Mesendoderm (in vitro differentiated cells): ENCODE data around the gene MICAL2.
A peak's percentile ranks its signal among the peaks of the same experiment; 100 is the strongest.

ENCODE experiments used
- DNase-seq: peaks from one replicate; pipeline ENCODE4 v3.0.0; 2013
- H2AK5ac ChIP-seq: 2 replicates; pipeline ENCODE4 v1.6.1; 2013; ENCODE audit warnings: low read length, inconsistent platforms
- H2BK120ac ChIP-seq: 2 replicates; pipeline ENCODE4 v1.6.1; 2013; ENCODE audit warnings: low read depth, mild to moderate bottlenecking, low read length, moderate library complexity, mixed read lengths
- H2BK15ac ChIP-seq: replicated peaks from 2 replicates; pipeline ENCODE4 v1.6.1; 2013; ENCODE audit warnings: low read depth, mild to moderate bottlenecking, moderate library complexity
- H2BK5ac ChIP-seq: 2 replicates; pipeline ENCODE4 v1.6.1; 2013; ENCODE audit warnings: low read length, inconsistent platforms
- H3K18ac ChIP-seq: 2 replicates; pipeline ENCODE4 v1.6.1; 2013; ENCODE audit warnings: mild to moderate bottlenecking, low read length, mixed read lengths
- H3K23ac ChIP-seq: one replicate; pipeline ENCODE4 v1.6.1; 2013; ENCODE audit warnings: low read length
- H3K27ac ChIP-seq: 2 replicates; pipeline ENCODE4 v1.5.1; 2013; ENCODE audit warnings: low read depth, mild to moderate bottlenecking, inconsistent platforms, low read length, moderate library complexity
- H3K27me3 ChIP-seq: 2 replicates; pipeline ENCODE4 v1.6.1; 2013; ENCODE audit warnings: low read length, control low read depth, mild to moderate bottlenecking, inconsistent platforms; ENCODE audit not compliant: insufficient read depth, poor library complexity
- H3K36me3 ChIP-seq: 2 replicates; pipeline ENCODE4 v1.6.1; 2013; ENCODE audit warnings: low read length, inconsistent platforms; ENCODE audit not compliant: control insufficient read depth, insufficient read depth
- H3K4ac ChIP-seq: one replicate; pipeline ENCODE4 v1.6.1; 2013; ENCODE audit warnings: low read depth, mild to moderate bottlenecking, low read length, moderate library complexity
- H3K4me1 ChIP-seq: 2 replicates; pipeline ENCODE4 v1.6.1; 2013; ENCODE audit warnings: low read depth, low read length, inconsistent platforms; ENCODE audit not compliant: control insufficient read depth
- H3K4me2 ChIP-seq: 2 replicates; pipeline ENCODE4 v1.6.1; 2013; ENCODE audit warnings: low read length
- H3K4me3 ChIP-seq: 2 replicates; pipeline ENCODE4 v1.5.1; 2013; ENCODE audit warnings: mild to moderate bottlenecking, low read length
- H3K56ac ChIP-seq: one replicate; pipeline ENCODE4 v1.6.1; 2013; ENCODE audit warnings: low read length
- H3K79me1 ChIP-seq: 2 replicates; pipeline ENCODE4 v1.6.1; 2013; ENCODE audit warnings: low read length, inconsistent platforms
- H3K79me2 ChIP-seq: 2 replicates; pipeline ENCODE4 v1.6.1; 2013; ENCODE audit warnings: mild to moderate bottlenecking, low read length; ENCODE audit not compliant: control insufficient read depth, insufficient read depth
- H3K9ac ChIP-seq: 2 replicates; pipeline ENCODE4 v1.6.1; 2013; ENCODE audit warnings: low read length, inconsistent platforms
- H4K5ac ChIP-seq: one replicate; pipeline ENCODE4 v1.6.1; 2013; ENCODE audit warnings: low read length
- H4K8ac ChIP-seq: one replicate; pipeline ENCODE4 v1.6.1; 2013; ENCODE audit warnings: low read depth, mild to moderate bottlenecking, control low read depth, low read length, moderate library complexity
- WGBS: extraction: QIAGEN DNeasy Blood & Tissue Kit; methylation state at CpG from one replicate; pipeline ENCODE4 v1.1.7; 2013; ENCODE audit warnings: low lambda C conversion rate, missing lambda C conversion rate; ENCODE audit not compliant: insufficient coverage; ENCODE audit errors: extremely low coverage; 5-methylcytosine and 5-hydroxymethylcytosine counted together

MICAL2 gene

GRCh38 chr11:12092714-12093113, 17.7 kb upstream of the MICAL2 start:
- H3K4me1 ChIP-seq = no peaks in the 10 kb centered on the region
- H4K8ac ChIP-seq = no peak overlapping the region
- no peak overlapping the region for H2AK5ac ChIP-seq
- no peak overlapping the region for H3K9ac ChIP-seq
- no peak overlapping the region for H3K27ac ChIP-seq
- no peak overlapping the region for H3K4ac ChIP-seq
- H3K4me2 ChIP-seq = no peak overlapping the region
- no peaks in the 10 kb centered on the region for H3K36me3 ChIP-seq
- no peak overlapping the region for H2BK120ac ChIP-seq
- DNase-seq = peak; percentile 32
- H2BK5ac ChIP-seq = no peak overlapping the region
- no peaks in the 10 kb centered on the region for H3K27me3 ChIP-seq
- H3K56ac ChIP-seq = no peak overlapping the region
- no peaks in the 10 kb centered on the region for H3K79me1 ChIP-seq
- no peaks in the 10 kb centered on the region for H3K79me2 ChIP-seq
- no peak overlapping the region for H3K4me3 ChIP-seq
- no peak overlapping the region for H4K5ac ChIP-seq
- H2BK15ac ChIP-seq = no peak overlapping the region
- H3K23ac ChIP-seq = no peak overlapping the region
- no CpG with 5 or more reads among the region's 6 CpGs for WGBS
- peak overlapping the region; percentile 10 for H3K18ac ChIP-seq

DNA sequence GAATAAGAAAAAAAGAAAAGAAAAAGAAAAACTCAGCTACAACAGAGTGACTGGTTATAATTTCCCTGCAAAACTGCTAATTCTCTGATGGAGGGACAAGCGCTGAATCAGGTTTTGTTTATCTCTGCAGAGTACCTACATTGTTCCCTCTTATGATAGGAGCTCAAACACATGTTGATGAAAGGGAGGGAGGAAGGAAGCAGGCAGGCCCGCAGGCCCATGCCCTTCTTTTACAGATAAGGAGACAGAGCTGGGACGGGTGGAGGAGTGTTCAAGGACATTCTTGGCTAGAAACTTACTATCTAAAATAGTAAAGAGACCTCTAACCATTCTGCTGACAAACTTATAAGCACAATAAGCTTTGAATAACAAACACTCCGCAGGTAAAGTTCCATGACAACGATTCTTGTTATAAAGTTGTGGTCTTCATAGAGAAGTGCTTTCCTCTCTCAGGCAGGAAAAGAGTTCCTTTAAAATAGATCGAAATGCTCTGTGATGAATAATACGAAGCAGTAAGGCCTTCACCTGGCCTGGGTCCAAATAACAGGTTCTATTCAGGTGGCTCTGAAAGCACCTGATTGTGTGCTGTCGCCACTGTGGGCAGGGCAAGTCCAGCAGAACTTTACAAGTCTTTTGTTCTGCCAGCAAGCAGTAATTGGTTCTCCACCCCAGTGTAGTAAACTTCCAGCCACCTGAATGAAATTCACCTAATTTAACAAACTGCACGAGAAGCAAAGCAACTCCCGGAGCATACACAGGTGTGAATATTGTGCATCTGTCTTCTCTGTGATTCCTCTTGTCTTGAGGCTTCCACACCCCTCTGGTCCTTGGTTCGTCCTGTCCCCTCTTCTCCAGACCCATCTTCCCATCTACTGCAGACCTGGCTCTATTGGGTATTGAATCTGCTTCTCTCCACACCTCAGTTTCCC, 15.3 kb upstream of the MICAL2 start:
- H3K27me3 ChIP-seq = no peaks in the 10 kb centered on the region
- H2BK5ac ChIP-seq = no peak overlapping the region
- H3K79me2 ChIP-seq = no peaks in the 10 kb centered on the region
- no peak overlapping the region for H2AK5ac ChIP-seq
- H2BK15ac ChIP-seq = no peak overlapping the region
- H3K4ac ChIP-seq = no peak overlapping the region
- no peaks in the 10 kb centered on the region for H3K79me1 ChIP-seq
- no peak overlapping the region for H3K4me3 ChIP-seq
- no peak overlapping the region for H3K4me2 ChIP-seq
- H3K18ac ChIP-seq = no peak overlapping the region
- no peak overlapping the region for H3K23ac ChIP-seq
- no peak overlapping the region for H3K27ac ChIP-seq
- H2BK120ac ChIP-seq = no peak overlapping the region
- no peaks in the 10 kb centered on the region for H3K4me1 ChIP-seq
- no peak overlapping the region for H3K9ac ChIP-seq
- peak; percentile 37 for DNase-seq
- H3K56ac ChIP-seq = no peak overlapping the region
- no peak overlapping the region for H4K8ac ChIP-seq
- H4K5ac ChIP-seq = no peak overlapping the region
- no peaks in the 10 kb centered on the region for H3K36me3 ChIP-seq
- WGBS = no CpG with 5 or more reads among the region's 11 CpGs

- H2BK5ac ChIP-seq = no peak overlapping the region
- H3K4me3 ChIP-seq = no peak overlapping the region
- H3K4ac ChIP-seq = no peak overlapping the region
- no peaks in the 10 kb centered on the region for H3K27me3 ChIP-seq
- H3K4me2 ChIP-seq = no peak overlapping the region
- no peaks in the 10 kb centered on the region for H3K79me2 ChIP-seq
- H4K8ac ChIP-seq = no peak overlapping the region
- no peak overlapping the region for H3K9ac ChIP-seq
- H2BK120ac ChIP-seq = no peak overlapping the region
- H3K56ac ChIP-seq = no peak overlapping the region
- no peaks in the 10 kb centered on the region for H3K36me3 ChIP-seq
- H3K23ac ChIP-seq = no peak overlapping the region
- no peak overlapping the region for H3K27ac ChIP-seq
- no peak overlapping the region for H2BK15ac ChIP-seq
- H3K18ac ChIP-seq = no peak overlapping the region
- H3K79me1 ChIP-seq = no peaks in the 10 kb centered on the region
- H3K4me1 ChIP-seq = no peaks in the 10 kb centered on the region
- no peak for DNase-seq
- H2AK5ac ChIP-seq = no peak overlapping the region
- no peak overlapping the region for H4K5ac ChIP-seq
- no CpG with 5 or more reads among the region's 1 CpG for WGBS
Observed at GRCh38 chr11:12097219-12097618, 13.2 kb upstream of the MICAL2 start.

DNA sequence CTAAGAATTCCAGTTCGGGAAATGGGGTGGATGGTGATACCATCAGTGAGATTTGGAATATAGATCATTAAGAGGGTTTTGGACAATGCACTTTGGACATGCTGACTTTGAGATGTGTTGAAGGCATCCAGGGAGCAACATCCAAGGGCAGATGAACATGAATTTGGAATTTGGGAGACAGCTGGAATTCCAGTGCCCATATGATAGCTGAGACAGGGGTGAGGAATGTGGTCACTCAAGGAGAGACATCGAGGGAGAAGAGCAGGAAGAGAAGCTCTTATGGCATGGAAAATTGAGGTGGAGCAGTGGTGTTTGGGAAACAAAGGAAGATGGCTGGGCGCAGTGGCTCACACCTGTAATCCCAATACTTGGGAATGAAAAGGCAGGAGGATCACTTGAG, 11.8 kb upstream of the MICAL2 start:
- no CpG with 5 or more reads among the region's 3 CpGs for WGBS

GRCh38 chr11:12099132-12099873, 11.1 kb upstream of the MICAL2 start:
- Histone ChIP-seq H3K27me3 (no peaks in the 10 kb centered on the region), H3K36me3 (no peaks in the 10 kb centered on the region), H3K56ac (no peak overlapping the region), H3K79me1 (no peaks in the 10 kb centered on the region), H3K9ac (no peak overlapping the region), H2BK5ac (no peak overlapping the region), H3K27ac (no peak overlapping the region), H2BK15ac (no peak overlapping the region), H2BK120ac (no peak overlapping the region), H3K79me2 (no peaks in the 10 kb centered on the region), H3K4me1 (peaks cover 6% of the 10 kb centered on the region), H2AK5ac (no peak overlapping the region), H3K4ac (no peak overlapping the region), H4K8ac (no peak overlapping the region), H3K23ac (no peak overlapping the region), H3K4me3 (no peak overlapping the region), H4K5ac (no peak overlapping the region), H3K18ac (no peak overlapping the region), H3K4me2 (no peak overlapping the region)
- no peak for DNase-seq

More for the DNA sequence above, 11.8 kb upstream of the MICAL2 start:
- Histone ChIP-seq H3K27me3 (no peaks in the 10 kb centered on the region), H4K5ac (no peak overlapping the region), H2BK15ac (no peak overlapping the region), H3K56ac (no peak overlapping the region), H2AK5ac (no peak overlapping the region), H3K4ac (no peak overlapping the region), H3K4me1 (peaks cover 5% of the 10 kb centered on the region), H2BK5ac (no peak overlapping the region), H3K79me2 (no peaks in the 10 kb centered on the region), H3K79me1 (no peaks in the 10 kb centered on the region), H3K9ac (no peak overlapping the region), H3K27ac (no peak overlapping the region), H2BK120ac (no peak overlapping the region), H3K18ac (no peak overlapping the region), H3K23ac (no peak overlapping the region), H3K36me3 (no peaks in the 10 kb centered on the region), H3K4me2 (no peak overlapping the region), H4K8ac (no peak overlapping the region), H3K4me3 (no peak overlapping the region)
- DNase-seq = no peak
